Measurements from ENCODE around the gene RWDD1.

The RWDD1 gene, protein sequence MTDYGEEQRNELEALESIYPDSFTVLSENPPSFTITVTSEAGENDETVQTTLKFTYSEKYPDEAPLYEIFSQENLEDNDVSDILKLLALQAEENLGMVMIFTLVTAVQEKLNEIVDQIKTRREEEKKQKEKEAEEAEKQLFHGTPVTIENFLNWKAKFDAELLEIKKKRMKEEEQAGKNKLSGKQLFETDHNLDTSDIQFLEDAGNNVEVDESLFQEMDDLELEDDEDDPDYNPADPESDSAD

DNA sequence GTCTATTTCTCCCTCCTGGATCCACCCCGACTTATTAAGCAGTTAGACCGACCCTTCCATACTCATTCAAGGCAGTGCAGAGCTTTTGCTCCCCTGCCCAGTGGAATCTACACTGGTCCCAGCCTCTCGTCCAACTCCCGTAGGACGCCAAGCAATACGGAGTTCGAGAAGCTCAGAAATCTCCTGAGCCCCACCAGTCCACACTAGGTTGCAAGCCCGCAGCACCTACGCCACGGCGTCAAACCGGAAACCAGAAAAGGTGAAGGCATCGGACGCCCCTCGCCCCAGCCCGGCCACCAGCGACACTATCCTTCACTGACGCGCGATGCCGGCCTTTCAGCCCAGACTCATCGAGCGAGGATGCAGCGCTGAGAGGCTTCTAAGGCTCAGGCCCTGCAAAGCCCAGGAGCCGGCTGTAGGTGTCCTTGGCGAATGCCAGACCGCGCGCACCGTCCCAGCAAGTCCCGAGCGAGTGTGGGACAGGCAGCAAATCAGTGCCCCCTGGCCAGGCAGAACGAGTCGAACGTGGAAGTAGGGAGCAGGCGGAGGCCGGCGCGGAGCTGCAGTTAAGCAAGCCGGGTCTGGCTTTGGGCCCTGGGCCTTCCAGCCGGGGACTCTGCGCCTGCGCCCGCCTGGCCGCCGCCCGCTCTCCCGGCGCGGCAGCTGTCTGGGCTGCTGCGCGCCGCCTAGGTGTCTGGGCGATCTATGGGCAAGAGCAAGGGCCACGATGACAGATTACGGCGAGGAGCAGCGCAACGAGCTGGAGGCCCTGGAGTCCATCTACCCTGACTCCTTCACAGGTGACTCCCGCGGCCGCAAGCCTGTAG, at the start of gene RWDD1:
RWDD1 (plus strand) TSS at position 649 of the 827 bp plus-strand sequence; CDS start at position 728, 79 bp downstream.
- DNase-seq = peak; percentile 91

DNA sequence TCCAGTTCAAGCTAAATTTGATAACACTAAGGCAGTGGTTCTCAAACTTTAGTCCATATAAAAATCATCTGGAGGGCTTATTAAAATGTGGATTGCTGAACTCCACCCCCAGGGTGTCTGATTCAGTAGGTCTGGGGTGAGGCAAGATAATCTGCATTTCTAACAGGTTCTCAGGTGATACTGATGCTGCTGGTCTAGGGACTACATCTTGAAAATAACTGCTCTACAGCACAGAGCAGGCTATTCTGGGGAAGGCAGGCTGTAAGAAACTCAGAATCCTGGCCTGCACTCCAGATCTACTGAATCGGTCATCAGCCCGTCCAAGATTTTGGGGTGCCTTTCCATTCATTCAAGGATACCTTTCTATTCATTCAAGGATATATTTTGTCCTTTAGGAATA, 48.4 kb upstream of the RWDD1 start:
- DNase-seq = no peak

GRCh38 chr6:116524236-116524635, 47.1 kb upstream of the RWDD1 start:
- no peak for DNase-seq

GRCh38 chr6:116528133-116528532, 43.2 kb upstream of the RWDD1 start:
- DNase-seq = no peak

DNA sequence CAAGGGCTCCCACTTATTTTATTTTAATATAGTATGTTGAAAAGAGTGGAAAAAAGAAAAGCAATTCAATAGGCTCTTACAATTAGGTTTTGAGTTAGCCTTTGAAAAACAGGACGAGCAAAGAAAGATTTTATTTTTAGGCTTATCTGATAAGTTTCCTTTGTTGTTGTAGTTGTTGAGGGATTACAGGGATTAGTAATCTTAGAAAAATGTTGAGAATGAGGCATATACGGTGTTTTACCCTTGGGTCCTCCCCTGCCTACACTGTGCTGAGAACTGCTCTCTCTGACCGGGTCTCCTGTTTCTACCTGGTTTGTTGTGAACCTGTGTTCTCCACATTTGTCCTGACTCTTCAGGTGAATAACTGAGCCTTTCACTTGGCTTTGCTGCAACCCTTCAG, 42.5 kb upstream of the RWDD1 start:
- no peak for DNase-seq

DNA sequence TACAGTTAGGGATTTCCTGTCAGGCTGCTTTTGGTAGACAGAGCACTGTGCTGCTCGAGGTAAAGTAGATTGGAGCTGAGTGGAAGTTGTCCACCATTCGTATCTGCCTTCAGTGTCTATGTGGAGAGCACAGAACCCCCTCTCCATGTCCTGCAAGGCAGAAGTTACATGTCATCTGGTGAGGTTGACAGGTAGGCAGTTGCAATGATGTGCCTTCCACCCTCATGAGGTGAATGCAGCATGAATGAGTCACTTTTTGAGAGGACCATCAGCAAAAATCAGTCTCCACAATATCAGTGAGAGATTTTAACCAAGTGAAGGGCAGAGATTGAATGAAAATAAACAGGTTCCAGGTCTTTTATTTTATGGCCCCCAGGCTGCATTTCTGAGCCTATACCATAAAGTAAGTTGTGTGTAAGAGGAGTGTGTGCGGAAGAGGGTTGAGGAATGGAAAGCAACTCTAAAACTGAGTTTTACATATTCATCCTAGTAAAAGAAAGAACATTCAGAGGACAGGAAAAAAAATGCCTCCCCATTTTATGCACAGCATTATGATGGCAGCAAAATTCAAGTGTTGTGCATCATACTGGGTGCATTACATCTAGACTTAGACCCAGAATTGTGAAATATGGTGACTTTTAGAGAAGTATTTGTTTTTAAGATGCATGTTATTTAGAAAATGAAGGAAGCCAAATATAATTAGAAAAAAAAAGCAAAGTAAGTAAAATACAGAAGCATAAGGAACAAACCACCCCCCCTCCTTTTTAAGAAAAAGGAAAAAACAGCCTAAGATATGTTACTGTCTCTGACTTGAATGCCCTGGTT, 41.6 kb upstream of the RWDD1 start:
- DNase-seq = no peak

GRCh38 chr6:116530436-116530835, 40.9 kb upstream of the RWDD1 start:
- no peak for DNase-seq

GRCh38 chr6:116531675-116532570, 39.4 kb upstream of the RWDD1 start:
- DNase-seq = peak; percentile 46

- no peak for DNase-seq
Observed at GRCh38 chr6:116533233-116533957, 37.9 kb upstream of the RWDD1 start.

- DNase-seq = no peak
Observed at GRCh38 chr6:116535109-116535508, 36.2 kb upstream of the RWDD1 start.

- no peak for DNase-seq
Observed at GRCh38 chr6:116536216-116536621, 35.1 kb upstream of the RWDD1 start.

DNA sequence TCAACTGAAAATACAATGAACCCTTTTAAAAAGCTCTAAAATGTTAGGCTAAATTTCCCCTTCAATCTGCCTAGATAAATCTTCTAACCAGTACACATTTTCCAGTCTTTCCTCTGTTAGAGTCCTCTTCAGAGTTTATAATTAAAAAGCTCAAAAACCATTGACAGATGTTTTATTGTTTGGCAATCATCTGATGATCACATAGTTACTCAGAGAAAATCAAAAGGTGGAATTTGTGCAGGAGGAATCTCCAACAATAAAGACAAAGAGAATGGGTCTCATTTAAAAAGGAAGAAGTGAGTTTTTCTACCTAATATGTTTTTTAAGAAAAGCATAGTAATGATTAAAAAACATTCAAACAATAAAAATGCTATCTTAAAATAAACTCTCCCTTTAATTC, 28.9 kb upstream of the RWDD1 start:
- DNase-seq = no peak

DNA sequence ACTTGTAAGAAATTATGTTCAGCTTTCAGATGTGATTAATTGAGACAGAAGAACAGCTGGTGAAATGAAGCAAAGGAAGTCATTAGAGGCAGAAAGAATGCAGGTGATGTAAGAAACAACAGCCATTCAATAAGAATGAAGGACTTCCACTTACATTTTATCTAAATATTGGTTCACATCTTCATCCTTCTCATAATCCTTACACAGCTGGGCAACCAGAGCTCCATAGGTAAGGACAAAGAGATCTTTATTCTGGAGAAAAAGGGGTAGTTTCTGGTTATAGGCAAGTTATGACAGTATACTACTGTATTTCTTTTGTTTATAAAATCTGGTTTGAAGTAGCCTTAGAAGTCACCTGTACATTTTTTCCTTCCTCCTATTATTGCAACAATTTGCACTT, 28.2 kb upstream of the RWDD1 start:
- no peak for DNase-seq

GRCh38 chr6:116545651-116546050, 25.7 kb upstream of the RWDD1 start, which contains the start of gene TRAPPC3L:
TSS of gene TRAPPC3L (minus strand) at chr6:116545684. CDS start at chr6:116545514, 170 bp downstream.
- DNase-seq = no peak

- DNase-seq = no peak
Observed at GRCh38 chr6:116547358-116547757, 23.9 kb upstream of the RWDD1 start.

DNA sequence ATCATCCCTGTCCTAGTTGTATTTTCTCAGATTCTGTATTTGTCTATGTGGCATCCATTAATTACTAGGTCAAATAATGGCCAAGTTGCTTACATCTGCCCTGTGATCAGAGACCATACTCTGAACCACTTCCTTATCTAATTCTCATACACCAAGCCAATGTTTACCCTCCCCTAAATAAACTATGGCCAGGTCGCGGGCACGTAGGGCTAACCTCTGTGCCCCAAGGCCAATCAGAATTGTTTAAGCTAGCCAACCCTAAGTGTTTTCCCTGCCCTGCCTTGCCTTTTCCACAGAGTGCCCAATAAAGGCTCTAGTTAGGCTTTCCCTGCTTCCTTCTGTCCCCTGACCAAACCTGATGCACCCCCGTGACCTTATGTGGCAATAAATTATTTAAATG, 20.5 kb upstream of the RWDD1 start:
- DNase-seq = no peak

GRCh38 chr6:116553451-116553850, 17.9 kb upstream of the RWDD1 start, which contains the start of gene CALHM4:
TSS of gene CALHM4 (plus strand) at chr6:116553751. CDS start at chr6:116553794, 43 bp downstream.
- DNase-seq = no peak

- no peak for DNase-seq
Observed at GRCh38 chr6:116556065-116556464, 15.2 kb upstream of the RWDD1 start.

GRCh38 chr6:116556814-116557415, 14.4 kb upstream of the RWDD1 start:
- DNase-seq = no peak

GRCh38 chr6:116557893-116558292, 13.4 kb upstream of the RWDD1 start:
- no peak for DNase-seq

- DNase-seq = no peak
Observed at GRCh38 chr6:116560130-116560529, 11.2 kb upstream of the RWDD1 start.
